Fibroblast of lung (primary cell): ENCODE data around the gene FRMD4A. TPM values are rescaled to one million over a fixed set of nuclear protein-coding genes. Genes with fewer than 3 reads are reported as not detected.

ENCODE experiments used
- DNase-seq, 2 donors: peaks; one replicate each; pipeline versions ENCODE4 v3.0.0 to v3.0.0-alpha.2; 2010; ENCODE audit warnings: low read depth in 2 of 2
- H2AFZ ChIP-seq: 2 replicates; pipeline ENCODE4 v1.5.1; 2012; ENCODE audit warnings: low read length, control low read depth, inconsistent platforms
- H3K27ac ChIP-seq: 2 replicates; pipeline ENCODE4 v1.5.1; 2011; ENCODE audit warnings: low read length, control low read depth; ENCODE audit not compliant: insufficient read depth
- H3K27me3 ChIP-seq: 2 replicates; pipeline ENCODE4 v1.5.1; 2011; ENCODE audit warnings: mild to moderate bottlenecking, low read length; ENCODE audit not compliant: control insufficient read depth, insufficient read depth
- H3K36me3 ChIP-seq: 2 replicates; pipeline ENCODE4 v1.5.1; 2011; ENCODE audit warnings: low read length; ENCODE audit not compliant: control insufficient read depth, insufficient read depth
- H3K4me1 ChIP-seq: 2 replicates; pipeline ENCODE4 v1.5.1; 2011; ENCODE audit warnings: low read length; ENCODE audit not compliant: control insufficient read depth, insufficient read depth; ENCODE audit errors: extremely low read depth
- H3K4me2 ChIP-seq: 2 replicates; pipeline ENCODE4 v1.5.1; 2011; ENCODE audit warnings: low read length, control low read depth; ENCODE audit not compliant: insufficient read depth; ENCODE audit errors: extremely low read depth
- H3K4me3 ChIP-seq, 4 experiments: fragments of 200-600 bp in 1 of 4; sonication (generic) in 1 of 4; replicated peaks in 1 of 4; 2 replicates each; pipeline ENCODE4 v1.5.1; 2011 to 2016; ENCODE audit warnings: low read length in 4 of 4, low read depth in 3 of 4, mild to moderate bottlenecking in 3 of 4, control low read depth in 2 of 4, inconsistent platforms in 1 of 4, mixed read lengths in 1 of 4; ENCODE audit not compliant: insufficient read depth in 1 of 4; ENCODE audit errors: control extremely low read depth in 1 of 4
- H3K79me2 ChIP-seq: 2 replicates; pipeline ENCODE4 v1.5.1; 2012; ENCODE audit warnings: mild to moderate bottlenecking, low read length, inconsistent platforms; ENCODE audit not compliant: control insufficient read depth, insufficient read depth
- H3K9ac ChIP-seq: 2 replicates; pipeline ENCODE4 v1.5.1; 2011; ENCODE audit warnings: mild to moderate bottlenecking, low read length, control low read depth; ENCODE audit not compliant: insufficient read depth
- H3K9me3 ChIP-seq: 2 replicates; pipeline ENCODE4 v1.5.1; 2012; ENCODE audit warnings: low read depth, low read length; ENCODE audit not compliant: control insufficient read depth, insufficient read depth
- H4K20me1 ChIP-seq: 2 replicates; pipeline ENCODE4 v1.5.1; 2011; ENCODE audit warnings: low read length; ENCODE audit not compliant: control insufficient read depth, insufficient read depth; ENCODE audit errors: extremely low read depth
- CTCF ChIP-seq, 2 donors: IDR thresholded peaks in 1 of 2; conservative IDR thresholded peaks in 1 of 2; 1 replicate in 1 of 2; 2 replicates in 1 of 2; pipeline ENCODE4 v1.5.1; 2011 to 2012; ENCODE audit warnings: low read length in 2 of 2, control low read depth in 1 of 2, inconsistent platforms in 1 of 2, low read depth in 1 of 2, mild to moderate bottlenecking in 1 of 2
- EZH2 ChIP-seq: IDR thresholded peaks from 2 replicates; pipeline ENCODE4 v1.5.1; 2012; ENCODE audit warnings: low read length, control low read depth, mild to moderate bottlenecking; ENCODE audit errors: missing control alignments
- polyA plus RNA-seq, 2 donors: library from polyadenylated mRNA; depleted of rRNA in 1 of 2; stranded (reverse) in 1 of 2; unstranded in 1 of 2; fragments of >200 nt; gene quantifications; 2 replicates each; pipeline ENCODE4 v1.2.1, GENCODE V29; 2011 to 2012; ENCODE audit warnings: missing spikeins in 1 of 2
- total RNA-seq: library from RNA; depleted of rRNA; stranded (reverse); fragments of >200 nt; gene quantifications from 2 replicates; pipeline ENCODE4 v1.2.1, GENCODE V29; 2014

Gene FRMD4A
- total and polyA plus RNA-seq, 2 donors (not counting 1 experiment from before 2014, with no cell fraction given): 26.9 to 63.6 TPM

GRCh38 chr10:13720699-13721098, 610.0 kb downstream of the FRMD4A start:
- no peaks in the 10 kb centered on the region for H3K36me3 ChIP-seq
- H3K9ac ChIP-seq: no peak overlapping the region
- no peaks in the 10 kb centered on the region for H4K20me1 ChIP-seq
- H3K4me3 ChIP-seq: no peak overlapping the region
- H2AFZ ChIP-seq: no peak overlapping the region
- peaks cover 36% of the 10 kb centered on the region for H3K4me1 ChIP-seq
- TF ChIP-seq EZH2 (no peak), CTCF (conservative IDR thresholded peaks at IDR 0.05 in 1 of 2, IDR thresholded peaks at IDR 0.05 in 1 of 2; ENCODE audit: low read depth in 1 of 2, low read length in 2 of 2) (no peak)
- no peak overlapping the region for H3K27ac ChIP-seq
- no peak overlapping the region for H3K4me2 ChIP-seq
- no peaks in the 10 kb centered on the region for H3K9me3 ChIP-seq
- no peak for DNase-seq
- no peaks in the 10 kb centered on the region for H3K79me2 ChIP-seq
- H3K27me3 ChIP-seq: no peaks in the 10 kb centered on the region

GRCh38 chr10:13719425-13719824, 611.3 kb downstream of the FRMD4A start:
- H3K27me3 ChIP-seq: no peaks in the 10 kb centered on the region
- H3K79me2 ChIP-seq: no peaks in the 10 kb centered on the region
- H3K4me3 ChIP-seq: no peak overlapping the region
- H4K20me1 ChIP-seq: no peaks in the 10 kb centered on the region
- H3K27ac ChIP-seq: peak overlapping the region; percentile 77
- H3K9ac ChIP-seq: no peak overlapping the region
- peaks cover 34% of the 10 kb centered on the region for H3K4me1 ChIP-seq
- TF ChIP-seq CTCF (conservative IDR thresholded peaks at IDR 0.05 in 1 of 2, IDR thresholded peaks at IDR 0.05 in 1 of 2; ENCODE audit: low read depth in 1 of 2, low read length in 2 of 2): no peak
- no peak for TF ChIP-seq EZH2
- no peak overlapping the region for H3K4me2 ChIP-seq
- DNase-seq: peak in 1 of 2 donors; percentile 58
- no peaks in the 10 kb centered on the region for H3K9me3 ChIP-seq
- no peak overlapping the region for H2AFZ ChIP-seq
- H3K36me3 ChIP-seq: no peaks in the 10 kb centered on the region

- no peaks in the 10 kb centered on the region for H3K27me3 ChIP-seq
- H4K20me1 ChIP-seq: no peaks in the 10 kb centered on the region
- peak overlapping the region in 2 of 4 experiments; percentile 9 to 23 for H3K4me3 ChIP-seq
- peak overlapping the region; percentile 83 for H3K4me2 ChIP-seq
- no peak overlapping the region for H2AFZ ChIP-seq
- H3K27ac ChIP-seq: peak overlapping the region; percentile 77
- H3K4me1 ChIP-seq: peaks cover 31% of the 10 kb centered on the region
- no peak overlapping the region for H3K9ac ChIP-seq
- TF ChIP-seq CTCF (conservative IDR thresholded peaks at IDR 0.05 in 1 of 2, IDR thresholded peaks at IDR 0.05 in 1 of 2; ENCODE audit: low read depth in 1 of 2, low read length in 2 of 2): no peak
- no peaks in the 10 kb centered on the region for H3K79me2 ChIP-seq
- no peaks in the 10 kb centered on the region for H3K9me3 ChIP-seq
- no peak for DNase-seq
- H3K36me3 ChIP-seq: no peaks in the 10 kb centered on the region
These were observed 611.9 kb downstream of the FRMD4A start for GRCh38 chr10:13718820-13719219.
